Stimulated activated CD8-positive, alpha-beta memory T cell treated with anti-CD3 and anti-CD28 coated beads, Interleukin-7, amount 100 ng/mL, for 4 hours (primary cell): ENCODE measurements around the gene TTLL8.

ENCODE experiments used
- DNase-seq, 2 donors: peaks; one replicate each; pipeline ENCODE4 v3.0.0-alpha.2; 2020; ENCODE audit warnings: low read depth in 2 of 2

The TTLL8 gene

DNA sequence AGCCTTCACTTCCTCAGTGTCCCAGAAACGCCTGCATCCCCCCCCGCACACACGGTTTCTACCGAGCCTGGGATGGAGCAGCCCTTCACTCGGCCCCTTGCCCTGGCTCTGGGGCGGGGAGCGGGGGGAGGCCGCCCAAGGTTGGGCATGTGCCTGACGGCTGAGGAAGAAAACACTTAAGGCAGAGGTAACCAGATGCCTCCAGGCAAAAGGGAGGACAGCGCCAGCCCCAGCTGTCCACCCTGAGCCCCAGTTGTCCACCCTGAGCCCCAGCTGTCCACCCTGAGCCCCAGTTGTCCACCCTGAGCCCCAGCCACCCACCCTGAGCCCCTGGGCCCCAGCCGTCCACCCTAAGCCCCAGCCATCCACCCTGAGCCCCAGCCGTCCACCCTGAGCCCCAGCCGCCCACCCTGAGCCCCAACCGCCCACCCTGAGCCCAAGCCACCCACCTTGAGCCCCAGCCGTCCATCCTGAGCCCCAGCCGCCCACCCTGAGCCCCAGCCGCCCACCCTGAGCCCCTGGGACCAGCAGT lies 3.8 kb upstream of the TTLL8 start:
- no peak for DNase-seq

DNA sequence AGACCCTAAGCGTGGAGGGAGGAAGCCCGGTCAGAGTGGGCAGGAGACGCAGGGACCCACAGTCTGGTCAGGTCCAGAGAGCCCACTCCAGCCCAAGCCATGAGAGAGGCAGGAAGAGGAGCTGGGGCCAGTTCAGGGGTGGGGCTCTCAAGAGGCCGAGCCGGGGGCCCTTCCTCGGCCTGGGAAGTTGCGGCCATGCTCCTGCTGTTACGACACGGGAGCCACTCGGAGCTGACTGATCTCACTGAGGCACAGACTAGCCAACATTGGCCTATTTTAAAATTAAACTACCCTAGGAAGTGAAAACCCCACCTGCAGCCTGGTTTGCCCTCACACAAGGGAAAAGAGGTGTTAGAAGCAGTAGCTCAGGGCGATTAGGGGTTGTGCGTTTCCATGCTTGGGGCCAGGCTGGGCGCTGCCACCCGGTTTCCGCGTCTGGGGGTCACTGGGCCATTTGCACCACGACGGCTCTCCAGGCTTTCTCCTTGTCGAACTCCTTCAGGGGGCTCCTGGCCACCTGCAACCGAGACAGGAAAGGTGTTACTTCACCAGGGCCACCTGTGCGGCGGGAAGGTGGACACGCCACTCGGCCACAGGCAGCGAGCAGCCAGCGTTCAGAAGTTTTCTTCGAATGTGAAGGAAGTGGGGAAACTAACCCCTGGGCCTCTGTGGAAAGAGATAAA lies 3.2 kb upstream of the TTLL8 start:
- no peak for DNase-seq

DNA sequence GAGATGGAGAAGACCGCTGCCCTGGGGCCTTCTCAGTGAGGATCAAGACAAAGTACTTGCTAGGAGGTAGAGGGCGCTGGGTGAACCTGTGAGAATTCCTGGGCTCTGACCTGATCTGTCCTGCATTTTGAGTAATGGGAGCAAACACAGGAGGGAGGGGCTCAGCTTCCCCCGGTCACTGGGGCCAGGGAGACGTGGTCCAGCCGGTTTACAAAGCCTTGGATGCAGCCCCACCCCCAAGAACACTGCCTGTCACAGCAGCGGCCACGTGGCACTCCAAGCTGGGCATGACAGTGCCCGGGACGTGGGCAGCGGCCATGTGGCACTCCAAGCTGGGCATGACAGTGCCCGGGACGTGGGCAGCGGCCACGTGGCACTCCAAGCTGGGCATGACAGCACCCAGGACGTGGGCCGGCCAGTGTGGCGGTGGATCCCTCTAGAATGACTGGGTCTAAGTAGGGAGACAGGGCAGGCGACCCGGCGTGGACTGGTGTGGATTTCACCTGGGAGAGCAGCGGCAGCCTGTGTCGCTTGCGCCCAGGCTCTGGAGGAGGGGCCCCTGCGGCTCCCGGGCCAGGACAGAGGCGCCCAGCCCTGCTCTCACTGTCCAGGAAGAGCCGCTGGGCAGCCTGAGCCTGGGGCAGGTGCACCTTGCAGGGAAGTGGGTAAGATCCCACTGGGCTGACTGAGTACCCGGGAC lies 2.5 kb upstream of the TTLL8 start:
- no peak for DNase-seq

DNA sequence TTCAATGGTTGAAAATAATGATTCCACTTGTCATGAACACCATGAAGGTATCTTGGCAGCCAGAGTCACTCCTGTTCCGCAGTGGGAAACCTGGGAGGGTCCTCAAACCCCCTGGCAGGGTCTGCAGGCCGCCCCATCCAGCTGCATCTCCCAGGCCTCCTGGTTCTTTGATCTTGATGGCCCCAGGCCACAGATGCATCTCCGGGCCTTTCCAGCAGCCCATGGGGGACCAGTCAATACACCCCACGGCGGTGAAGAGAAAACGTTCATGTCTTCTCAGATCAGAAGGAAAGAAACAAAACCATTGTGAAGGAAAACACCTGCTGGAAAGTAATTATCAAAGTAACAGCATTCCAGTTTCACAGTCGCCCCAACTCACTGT lies 1.8 kb upstream of the TTLL8 start:
- no peak for DNase-seq

DNA sequence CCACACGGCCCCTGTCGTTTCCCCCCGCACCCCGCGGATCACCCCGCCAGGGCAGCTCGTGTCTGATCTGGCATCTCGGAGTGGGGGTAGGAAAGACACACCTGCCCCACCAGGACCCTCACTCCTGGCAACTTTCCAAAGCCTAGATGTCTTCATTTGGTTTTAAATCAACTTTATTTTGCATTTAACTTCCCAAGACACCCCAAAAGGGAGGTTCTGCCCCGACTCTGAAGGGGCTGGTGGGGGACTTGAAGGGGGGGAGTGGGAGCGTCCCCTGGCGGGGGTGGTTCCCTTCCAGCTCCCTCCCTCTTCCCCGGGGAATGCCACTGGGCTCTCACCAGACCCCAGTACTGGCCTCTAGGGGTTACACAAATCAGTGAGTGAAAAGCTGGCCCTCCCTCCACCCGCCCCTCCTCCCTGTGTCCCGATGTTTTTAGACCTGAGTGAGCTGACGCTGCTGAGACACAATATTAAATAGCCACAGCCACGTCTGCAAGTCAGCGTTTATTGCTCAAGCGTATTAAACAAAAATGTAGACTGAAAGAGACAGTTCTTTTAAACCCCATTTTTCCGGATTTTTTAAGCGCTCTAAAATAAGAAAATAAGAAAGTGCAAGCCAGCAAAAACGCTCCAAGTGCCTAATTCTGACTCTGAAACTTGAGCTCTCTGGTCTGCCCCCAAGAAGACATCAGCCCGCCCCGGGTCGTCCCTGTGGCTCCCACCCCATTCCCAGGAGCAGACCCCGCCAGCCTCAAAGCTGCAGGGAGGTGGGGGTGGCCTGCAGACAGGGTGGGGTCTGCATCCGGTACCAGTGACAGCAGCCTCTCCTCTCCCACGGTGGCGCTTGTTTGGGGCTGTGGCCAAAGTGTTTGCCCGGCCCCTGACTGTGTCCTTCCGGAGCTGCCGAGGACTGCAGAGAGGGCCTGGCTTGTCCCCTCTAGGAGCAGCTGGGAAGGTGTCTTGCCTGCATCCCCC lies 1.1 kb upstream of the TTLL8 start:
- no peak for DNase-seq

DNA sequence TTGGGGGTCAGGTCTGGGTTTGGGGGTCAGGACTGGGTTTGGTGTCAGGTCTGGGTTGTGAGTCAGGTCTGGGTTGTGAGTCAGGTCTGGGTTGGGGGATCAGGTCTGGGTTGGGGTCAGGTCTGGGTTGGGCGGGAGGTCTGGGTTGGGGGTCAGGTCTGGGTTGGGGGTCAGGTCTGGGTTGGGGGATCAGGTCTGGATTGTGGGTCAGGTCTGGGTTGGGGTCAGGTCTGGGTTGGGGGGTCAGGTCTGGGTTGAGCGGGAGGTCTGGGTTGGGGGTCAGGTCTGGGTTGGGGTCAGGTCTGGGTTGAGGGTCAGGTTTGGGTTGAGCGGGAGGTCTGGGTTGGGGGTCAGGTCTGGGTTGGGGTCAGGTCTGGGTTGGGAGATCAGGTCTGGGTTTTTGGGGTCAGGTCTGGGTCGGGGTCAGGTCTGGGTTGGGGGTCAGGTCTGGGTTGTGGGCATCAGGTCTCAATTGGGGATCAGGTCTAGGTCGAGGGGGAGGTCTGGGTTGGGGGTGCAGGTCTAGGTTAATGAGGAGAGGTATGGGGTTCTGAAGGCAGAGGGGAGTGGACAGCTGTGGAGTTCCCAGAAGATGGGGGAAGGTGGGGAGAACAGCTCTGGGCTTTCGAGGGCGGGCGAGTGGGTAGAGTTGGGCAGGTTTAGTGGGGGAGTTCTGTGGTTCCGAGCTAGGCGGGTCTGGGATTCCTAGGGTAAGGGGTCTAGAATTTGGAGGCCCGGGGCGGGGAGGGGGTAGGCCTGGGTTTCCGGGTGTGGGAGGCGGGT lies 629 bp downstream of the TTLL8 start:
- no peak for DNase-seq

DNA sequence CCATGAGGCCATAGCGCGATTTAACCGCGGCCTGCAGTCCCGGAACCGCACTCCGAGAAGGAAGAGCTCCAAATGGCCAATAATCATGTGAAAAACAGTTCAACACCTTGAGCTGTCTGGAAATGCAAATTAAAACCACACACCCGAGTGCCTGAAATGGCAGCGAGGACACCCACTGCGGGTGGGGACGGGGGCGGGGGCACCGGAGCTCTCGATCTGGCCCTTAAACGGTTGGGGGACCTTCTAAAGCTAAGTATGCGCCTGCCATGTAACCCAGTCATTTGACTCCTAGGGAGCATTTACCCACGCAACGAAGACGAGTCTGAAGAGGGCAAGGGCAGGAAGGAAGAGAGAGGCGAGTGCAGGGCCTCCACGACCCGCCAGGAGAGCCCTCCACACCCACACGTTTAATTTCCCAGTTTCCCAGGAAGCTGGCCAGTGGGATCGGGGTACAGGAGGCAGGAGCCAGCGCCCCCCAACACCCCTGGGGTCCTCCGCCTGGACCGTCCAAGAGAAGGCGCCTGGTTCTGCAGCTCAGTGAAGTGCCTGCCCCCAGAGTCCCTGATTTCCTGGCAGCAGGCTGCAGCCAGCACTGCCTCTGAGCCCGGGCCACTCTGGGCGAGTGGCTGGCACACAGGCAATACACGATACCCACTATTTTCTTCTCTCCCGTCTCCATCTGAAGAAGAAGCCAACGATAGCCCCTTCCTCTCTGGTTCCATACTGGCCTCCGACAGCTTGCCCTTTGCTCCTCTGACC lies 1.7 kb downstream of the TTLL8 start:
- DNase-seq, result no peak

DNA sequence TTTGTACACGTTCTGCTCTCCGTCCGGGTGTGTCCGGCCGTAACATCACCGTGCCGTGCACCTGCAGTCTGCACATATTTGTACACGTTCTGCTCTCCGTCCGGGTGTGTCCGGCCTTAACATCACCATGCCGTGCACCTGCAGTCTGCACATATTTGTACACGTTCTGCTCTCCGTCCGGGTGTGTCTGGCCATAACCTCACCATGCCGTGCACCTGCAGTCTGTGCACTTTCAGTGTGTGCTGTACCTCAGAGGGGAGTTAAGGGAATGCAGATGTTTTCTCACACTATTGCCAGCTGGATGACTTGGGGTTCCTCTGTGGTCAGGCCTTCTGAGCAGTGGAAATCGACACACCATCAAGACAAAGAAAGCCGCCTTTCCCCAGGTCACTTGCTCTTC lies 4.2 kb downstream of the TTLL8 start:
- no peak for DNase-seq

DNA sequence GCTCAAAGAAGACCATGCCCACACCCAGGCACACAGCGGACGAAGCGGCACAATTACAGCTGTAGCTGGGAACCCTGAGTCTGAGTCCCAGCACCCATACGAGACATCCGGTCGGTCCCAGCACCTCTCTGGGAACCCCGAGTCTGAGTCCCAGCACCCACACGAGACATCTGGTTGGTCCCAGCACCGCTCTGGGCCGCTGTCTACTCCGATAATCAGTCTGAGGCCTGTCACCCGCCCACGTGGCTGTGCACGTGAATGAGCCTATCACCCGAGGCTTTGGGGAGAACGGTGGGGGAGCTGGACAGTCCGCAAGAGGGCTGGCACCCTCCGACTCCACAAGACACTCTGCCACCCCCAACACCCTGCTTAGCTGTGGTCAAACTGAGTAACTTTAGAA lies 6.2 kb downstream of the TTLL8 start:
- no peak for DNase-seq

DNA sequence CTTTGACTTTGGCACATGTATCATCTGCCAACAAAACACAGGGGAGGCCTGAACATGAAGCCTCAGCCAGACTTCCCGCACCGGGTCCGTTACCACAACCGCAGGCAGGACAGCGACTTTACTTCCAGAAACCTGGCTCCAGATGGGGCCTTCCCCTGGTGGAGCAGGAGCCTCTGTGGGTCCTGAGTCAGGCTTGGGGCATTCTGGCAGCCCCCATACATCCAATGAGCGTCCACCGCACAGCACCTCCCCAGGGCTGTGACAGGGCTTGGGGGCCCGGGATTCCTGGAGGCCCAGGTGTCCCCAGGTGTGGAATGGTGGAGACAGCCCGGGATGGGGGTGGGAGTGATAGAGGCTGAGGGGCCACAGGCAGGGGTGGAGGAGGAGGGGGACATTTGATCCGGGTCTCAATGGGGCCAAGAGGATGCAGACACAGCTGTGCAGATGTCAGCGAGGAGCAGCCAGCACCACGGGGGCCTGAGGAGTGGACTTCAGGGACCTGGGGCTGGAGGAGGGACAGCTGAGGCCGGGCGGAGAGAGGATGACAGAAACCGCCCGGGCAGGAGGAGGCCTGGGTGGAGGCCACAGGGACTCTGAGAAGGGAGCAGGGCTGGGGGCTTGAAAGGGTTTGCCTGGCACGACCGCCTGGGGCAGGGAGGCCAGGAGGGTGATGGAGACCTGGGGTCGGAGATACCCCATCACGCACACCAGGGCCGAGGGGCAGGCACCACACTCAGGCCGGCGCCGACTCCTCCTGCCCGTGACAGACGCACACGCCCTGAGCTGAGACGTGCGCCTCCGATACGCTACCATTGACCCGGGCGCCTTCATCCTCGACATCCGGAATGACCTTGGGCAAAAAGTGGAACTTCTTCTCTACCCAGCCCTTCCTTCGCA lies 8.6 kb downstream of the TTLL8 start:
- DNase-seq, result no peak

DNA sequence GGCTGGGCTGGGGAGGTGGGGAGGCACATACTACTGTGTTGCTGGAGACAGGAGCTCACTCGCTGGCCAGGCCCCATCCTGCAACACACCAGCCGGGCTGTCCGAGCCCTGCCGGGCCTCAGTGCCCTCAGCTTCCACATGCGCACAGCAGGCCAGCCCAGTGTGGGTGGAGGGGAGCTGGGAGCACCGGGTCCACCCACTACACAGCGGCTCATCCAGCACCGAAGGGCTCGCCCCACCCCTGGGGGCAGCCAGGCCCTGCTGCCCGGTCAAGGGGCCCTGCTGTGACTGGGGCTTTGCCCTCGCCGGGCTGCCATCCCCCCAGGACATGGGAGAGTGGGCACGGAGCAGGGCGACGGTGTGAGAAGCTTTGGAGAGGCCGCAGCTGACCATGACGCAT lies 9.3 kb downstream of the TTLL8 start:
- no peak for DNase-seq

DNA sequence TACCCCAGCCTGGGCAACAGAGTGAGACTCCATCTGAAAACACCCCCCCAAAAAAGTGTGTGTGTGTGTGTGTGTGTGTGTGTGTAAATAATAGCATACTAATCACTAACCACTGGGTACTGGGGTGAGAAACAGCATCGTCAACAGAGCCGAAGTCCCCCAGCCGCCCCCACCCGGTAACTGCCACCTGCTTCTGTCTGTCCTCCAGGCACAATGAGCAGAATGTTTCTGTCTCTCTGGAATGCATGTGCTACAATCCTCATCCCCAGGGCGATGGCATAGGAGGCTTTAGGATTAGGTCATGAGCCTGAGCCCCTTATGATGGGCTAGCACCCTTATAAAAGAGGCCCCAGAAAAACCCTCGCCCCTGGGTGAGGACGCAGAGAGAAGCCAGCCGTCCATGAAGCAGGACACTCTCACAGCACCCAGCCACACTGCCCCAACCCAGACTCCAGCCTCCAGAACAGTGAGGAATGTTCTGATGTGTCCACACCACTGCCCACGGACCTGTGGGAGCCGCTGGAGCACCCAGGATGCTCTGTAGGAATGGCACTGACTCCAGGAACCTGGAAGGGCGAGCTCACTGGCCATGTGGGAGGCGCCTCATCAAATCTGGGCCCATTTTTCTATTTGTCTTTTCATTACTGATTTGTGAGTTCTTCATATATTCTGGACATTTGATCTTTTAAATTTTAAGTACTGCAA lies 9.9 kb downstream of the TTLL8 start:
- no peak for DNase-seq

DNA sequence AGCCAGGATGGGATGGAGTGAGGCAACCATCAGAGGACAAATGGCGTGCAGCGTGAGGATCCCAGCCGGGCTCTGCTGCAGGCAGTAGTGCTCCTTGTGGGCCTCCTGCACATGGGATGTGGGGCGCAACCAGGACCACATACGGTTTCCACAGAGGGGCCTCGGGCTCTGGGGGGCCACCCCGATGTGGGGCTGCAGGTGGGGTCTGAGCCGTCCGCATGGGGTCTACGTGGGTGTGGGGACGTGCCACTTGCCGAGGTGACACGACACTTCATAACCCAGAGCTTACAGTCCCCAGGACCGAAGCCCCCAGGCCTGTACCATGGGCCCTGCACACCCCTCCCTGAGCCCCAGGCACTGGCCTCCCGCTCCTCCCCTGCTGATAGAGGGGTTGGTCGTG lies 10.8 kb downstream of the TTLL8 start:
- DNase-seq, result no peak

DNA sequence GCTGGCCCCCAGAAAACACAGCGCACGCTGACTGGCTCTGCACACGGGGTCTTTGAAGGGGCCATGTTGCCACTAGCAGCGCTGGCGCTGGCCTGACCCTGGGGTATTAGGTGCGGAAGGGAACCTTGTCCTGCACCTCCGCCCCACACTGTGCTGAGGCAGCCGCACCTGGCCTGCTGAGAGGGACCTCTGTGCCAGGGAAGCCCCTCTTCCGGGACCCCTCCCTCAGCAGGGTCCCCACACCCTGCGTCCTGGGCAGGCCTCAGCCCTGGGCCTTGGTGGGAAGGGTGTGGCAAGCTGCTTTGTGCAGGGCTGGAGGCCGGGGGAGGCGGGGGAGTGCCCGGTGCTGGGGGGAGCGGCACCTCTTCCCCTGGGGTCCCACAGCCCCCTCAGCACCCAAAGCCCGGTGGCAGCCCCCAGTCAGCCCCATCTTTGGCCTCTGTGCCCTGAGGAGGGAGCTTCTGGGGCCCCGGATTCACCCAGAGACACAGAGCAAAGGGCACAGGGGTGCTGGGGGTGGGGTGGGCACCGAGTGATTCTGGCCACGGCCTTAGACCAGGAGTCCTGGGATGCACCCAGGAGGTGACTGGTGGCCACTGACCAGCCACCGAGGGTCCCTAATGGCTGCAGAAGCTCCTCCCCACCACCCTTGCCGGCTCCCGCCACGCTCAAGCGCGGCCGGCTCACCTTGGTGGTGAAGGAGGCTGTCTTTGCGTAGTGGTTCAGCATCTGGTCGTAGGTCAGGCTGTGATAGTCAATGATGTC lies 11.4 kb downstream of the TTLL8 start:
- no peak for DNase-seq

DNA sequence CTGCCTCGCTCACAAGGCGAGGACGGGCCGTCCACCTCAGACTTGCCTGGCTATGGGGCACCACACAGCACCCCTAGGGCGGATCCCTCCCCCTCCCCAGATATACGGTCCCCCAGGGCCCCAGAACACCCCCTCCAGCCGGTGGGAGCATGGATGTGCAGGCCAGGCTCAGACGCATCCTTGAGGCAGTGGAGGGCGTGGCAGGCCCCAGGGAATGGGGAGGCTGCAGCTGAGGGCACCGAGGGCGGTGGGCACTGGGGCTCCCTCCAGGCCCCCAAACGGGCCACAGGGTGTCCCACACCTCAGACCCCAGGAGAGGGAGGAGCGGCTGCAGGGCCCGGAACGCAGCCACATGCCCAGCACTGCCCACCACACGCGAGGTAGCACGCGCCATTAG lies 12.1 kb downstream of the TTLL8 start:
- DNase-seq, result no peak

DNA sequence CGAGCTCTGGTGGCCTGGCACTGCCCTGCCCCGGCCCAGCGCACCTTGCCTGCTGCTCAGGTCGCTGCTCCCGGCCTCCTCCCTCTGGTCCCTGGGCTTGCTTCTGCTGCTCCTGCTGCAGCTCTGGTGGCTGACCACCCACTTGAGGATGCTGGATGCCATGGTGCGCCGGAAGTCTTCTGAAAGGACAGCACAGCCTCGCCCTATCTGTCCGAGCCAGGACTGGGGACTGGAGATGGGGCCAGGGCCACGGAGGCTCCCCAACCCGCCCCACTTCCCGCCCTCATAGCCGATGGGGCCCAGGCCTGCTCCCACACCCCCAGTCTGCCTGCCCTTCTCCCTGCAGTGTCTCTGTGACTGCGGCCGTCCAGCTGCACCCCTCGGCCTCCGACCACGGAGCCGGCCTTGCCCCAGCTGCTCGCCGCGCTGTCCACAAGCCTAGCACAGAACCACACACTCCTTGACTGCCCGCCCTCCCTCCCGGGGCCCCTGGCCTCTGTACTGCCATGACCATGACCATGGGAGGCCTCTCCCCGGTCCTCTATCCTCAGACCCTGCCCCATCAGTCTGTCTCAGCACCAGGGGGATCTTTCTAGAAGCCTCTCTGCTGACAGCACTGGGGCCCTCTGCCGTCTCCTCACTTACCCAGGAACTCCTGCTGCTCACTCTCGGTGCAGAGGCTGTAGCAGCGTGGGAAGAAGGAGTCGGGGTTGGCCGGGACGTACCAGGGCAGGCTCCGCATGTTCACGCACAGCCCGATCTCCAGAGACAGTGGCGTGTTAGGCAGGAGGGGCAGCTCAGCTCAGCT lies 12.7 kb downstream of the TTLL8 start:
- DNase-seq, result no peak

DNA sequence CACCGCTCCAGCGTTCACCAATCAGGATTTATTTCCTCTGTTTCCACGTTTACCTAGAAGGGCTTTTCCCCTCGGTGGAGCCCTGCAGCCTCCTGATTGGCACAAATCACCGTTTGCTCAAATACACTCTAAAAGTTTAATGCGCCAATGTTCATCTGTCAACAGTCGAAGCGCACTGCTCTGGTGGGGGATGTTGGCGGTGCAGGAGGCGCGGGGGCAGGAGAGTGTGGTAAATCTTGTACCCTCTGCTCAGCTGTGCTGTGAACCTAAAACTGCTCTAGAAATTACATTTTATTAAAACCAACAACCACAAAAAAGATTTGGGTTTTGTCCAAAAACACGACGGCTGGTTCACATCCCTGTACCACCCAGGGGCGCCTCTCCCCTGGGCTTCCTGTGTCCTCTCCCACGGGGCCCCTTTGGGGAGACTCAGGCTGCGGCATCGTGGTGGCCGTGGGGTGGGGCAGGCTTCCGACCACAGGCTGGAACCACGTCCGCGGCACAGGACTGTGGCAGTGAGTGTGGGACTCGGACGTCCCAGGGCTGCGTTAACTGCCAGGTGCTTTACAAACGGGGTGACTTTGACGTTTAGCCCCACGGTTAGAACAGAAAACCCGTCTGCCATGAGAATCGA lies 13.5 kb downstream of the TTLL8 start:
- DNase-seq, result no peak
